Skeletal muscle satellite cell (primary cell): Measurements from ENCODE around the gene C15orf40.

Experiments
- H3K27me3 ChIP-seq: 2 replicates; pipeline ENCODE4 v1.7.0; 2013; ENCODE audit warnings: low read length; ENCODE audit not compliant: control insufficient read depth, insufficient read depth
- H3K36me3 ChIP-seq: 2 replicates; pipeline ENCODE4 v1.7.0; 2013; ENCODE audit warnings: mild to moderate bottlenecking, control low read depth, low read length; ENCODE audit not compliant: insufficient read depth
- H3K4me1 ChIP-seq: 2 replicates; pipeline ENCODE4 v1.7.0; 2013; ENCODE audit warnings: low read length; ENCODE audit not compliant: control insufficient read depth, insufficient read depth
- H3K4me2 ChIP-seq: 2 replicates; pipeline ENCODE4 v1.7.0; 2013; ENCODE audit warnings: mild to moderate bottlenecking, low read length
- H3K4me3 ChIP-seq: 2 replicates; pipeline ENCODE4 v1.7.0; 2013; ENCODE audit warnings: low read length
- H3K9ac ChIP-seq: 2 replicates; pipeline ENCODE4 v1.7.0; 2013; ENCODE audit warnings: mild to moderate bottlenecking, low read depth, low read length, moderate library complexity
- H3K9me3 ChIP-seq: replicated peaks from 2 replicates; pipeline ENCODE4 v1.7.0; 2013; ENCODE audit warnings: mild to moderate bottlenecking, control low read depth, low read length

The C15orf40 gene

DNA sequence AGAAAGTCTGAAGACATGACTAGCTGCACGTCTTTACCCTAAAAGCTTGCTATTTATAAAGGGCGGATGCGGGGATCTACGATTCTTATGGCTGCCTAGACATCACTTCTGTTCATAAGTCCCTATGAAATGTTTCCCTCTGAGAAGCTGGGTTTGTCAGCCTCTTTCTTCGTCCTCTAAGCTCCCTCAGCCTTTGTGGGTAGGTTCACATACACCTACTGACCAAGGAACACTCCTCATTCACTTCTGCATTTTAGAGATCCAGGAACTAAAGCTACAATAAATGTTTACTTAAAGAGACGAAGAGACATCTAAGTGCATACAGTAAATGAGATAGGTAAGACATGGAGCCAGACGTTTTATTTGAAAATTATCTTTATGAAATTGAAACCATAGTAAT lies 42.1 kb downstream of the C15orf40 start:
- H3K4me1 ChIP-seq, result no peaks in the 10 kb centered on the region
- H3K9ac ChIP-seq, result no peak overlapping the region
- no peaks in the 10 kb centered on the region for H3K9me3 ChIP-seq
- H3K4me2 ChIP-seq, result no peak overlapping the region
- H3K4me3 ChIP-seq, result no peak overlapping the region
- H3K27me3 ChIP-seq, result no peaks in the 10 kb centered on the region
- H3K36me3 ChIP-seq, result no peaks in the 10 kb centered on the region

DNA sequence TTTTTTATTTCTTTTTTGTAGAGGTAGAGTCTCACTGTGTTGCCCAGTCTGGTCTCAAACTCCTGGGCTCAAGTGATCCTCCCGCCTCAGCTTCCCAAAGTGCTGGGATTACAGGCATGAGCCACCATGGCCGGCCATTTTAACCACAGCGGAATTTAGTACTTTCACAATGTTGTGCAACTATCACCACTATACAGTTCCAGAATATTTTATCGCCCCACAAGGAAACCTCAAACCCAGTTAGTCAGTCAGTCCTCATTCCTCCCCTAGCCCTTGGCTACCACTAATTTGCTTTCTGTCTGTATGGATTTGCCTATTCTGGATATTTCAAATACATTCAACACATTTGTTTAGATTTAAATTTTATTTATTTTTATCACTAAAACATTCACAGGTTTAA lies 43.4 kb downstream of the C15orf40 start:
- Histone ChIP-seq H3K4me3 (no peak overlapping the region), H3K4me2 (no peak overlapping the region), H3K36me3 (no peaks in the 10 kb centered on the region), H3K4me1 (no peaks in the 10 kb centered on the region), H3K27me3 (no peaks in the 10 kb centered on the region), H3K9me3 (no peaks in the 10 kb centered on the region), H3K9ac (no peak overlapping the region)

DNA sequence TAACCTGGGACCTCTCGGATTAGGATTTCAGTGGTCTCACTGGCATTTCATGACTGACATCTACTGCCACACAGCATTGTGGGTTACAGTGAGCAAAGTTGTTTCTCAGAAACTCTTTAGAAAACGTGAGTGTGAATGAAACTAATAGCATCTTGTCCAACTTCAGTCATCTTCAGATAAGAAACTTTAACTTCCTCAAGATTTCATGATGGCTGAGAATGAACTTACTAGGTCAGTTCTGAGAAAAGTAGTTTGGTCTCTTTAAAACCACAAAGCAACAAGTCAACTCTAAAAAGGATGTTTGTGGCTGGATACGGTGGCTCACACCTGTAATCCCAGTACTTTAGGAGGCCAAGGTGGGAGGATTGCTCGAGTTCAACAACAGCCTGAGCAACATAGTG lies 44.8 kb downstream of the C15orf40 start:
- Histone ChIP-seq H3K9me3 (no peaks in the 10 kb centered on the region), H3K4me3 (no peak overlapping the region), H3K4me2 (no peak overlapping the region), H3K36me3 (no peaks in the 10 kb centered on the region), H3K9ac (no peak overlapping the region), H3K27me3 (no peaks in the 10 kb centered on the region), H3K4me1 (no peaks in the 10 kb centered on the region)

DNA sequence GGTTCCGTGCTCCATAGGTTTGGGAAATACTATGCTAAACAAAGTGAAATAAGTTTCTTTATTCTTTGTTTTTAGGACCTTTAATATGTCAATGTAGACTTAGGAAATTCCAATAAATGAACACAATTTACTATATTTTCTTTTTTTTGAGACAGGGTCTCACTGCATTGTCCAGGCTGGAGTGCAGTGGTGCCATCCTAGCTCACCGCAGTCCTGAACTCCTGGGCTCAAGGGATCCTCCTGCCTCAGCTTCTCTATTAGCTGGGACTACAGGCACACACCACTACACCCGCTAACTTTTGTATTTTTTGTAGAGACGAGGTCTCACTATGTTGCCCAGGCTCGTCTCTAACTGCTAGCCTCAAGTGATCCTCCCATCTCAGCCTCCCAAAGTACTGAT lies 46.5 kb downstream of the C15orf40 start:
- Histone ChIP-seq H3K4me1 (no peaks in the 10 kb centered on the region), H3K27me3 (no peaks in the 10 kb centered on the region), H3K4me3 (no peak overlapping the region), H3K9me3 (no peaks in the 10 kb centered on the region), H3K4me2 (no peak overlapping the region), H3K36me3 (no peaks in the 10 kb centered on the region), H3K9ac (no peak overlapping the region)

DNA sequence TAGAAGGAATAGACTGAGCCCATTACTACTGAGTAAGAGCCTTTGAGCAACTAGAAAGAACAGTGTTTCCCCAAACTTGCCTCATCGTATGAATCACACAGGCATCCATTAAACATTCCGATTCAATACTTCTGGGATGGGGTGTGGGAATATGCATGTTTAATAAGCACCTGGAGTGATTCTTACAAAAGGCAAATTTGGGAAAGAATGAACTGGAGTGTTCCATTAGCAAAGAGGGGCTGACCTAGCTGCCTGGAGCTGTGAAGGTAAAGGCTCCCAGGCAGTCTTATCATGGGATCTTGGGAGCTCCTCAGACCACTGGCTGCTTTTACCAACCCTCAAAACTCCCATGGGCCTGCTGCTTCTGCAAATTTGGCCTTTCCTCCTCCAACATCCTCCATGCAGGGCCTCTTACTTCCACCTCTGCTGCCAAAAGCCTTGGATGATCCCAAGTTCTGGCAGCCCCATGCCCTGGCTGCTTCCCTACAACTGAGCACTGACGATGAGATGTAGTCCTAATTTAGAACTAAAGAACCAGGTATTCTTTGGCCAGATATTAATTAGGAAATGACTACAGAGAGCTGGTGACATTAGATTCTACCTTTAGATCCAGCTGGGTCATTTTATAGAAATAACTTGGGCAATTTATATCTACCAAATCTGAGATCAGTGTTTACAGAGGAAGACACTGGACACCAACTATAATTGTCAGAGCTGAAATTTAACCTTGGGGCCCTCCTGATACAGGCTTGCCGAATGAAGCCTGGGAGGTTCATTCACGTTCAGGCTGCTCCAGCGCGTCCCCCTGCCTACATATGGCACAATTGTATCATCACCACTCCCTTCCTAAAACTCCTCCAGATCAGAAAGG lies 47.7 kb downstream of the C15orf40 start:
- H3K27me3 ChIP-seq, result no peaks in the 10 kb centered on the region
- H3K4me3 ChIP-seq, result no peak overlapping the region
- H3K36me3 ChIP-seq, result no peaks in the 10 kb centered on the region
- H3K4me2 ChIP-seq, result no peak overlapping the region
- no peaks in the 10 kb centered on the region for H3K9me3 ChIP-seq
- no peaks in the 10 kb centered on the region for H3K4me1 ChIP-seq
- no peak overlapping the region for H3K9ac ChIP-seq

DNA sequence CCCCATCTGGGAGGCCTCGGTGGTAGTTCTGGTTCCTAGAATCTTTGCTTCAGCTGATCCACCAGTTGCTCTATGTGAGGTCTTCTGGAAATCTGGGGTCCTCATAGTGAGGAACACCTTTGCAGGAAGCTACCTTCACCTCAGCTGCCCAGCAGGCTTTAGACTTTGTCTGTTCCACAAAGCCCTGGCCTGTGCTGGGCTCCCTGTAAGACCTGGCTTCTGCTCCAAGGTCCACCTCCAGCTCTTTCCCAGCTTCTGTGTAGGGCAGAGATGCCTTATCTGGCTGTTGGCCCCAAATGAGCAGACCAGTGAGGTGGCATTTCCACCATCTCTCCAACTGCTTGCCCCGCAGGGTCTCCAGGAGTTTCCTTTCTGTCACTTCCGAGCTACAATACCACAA lies 50.7 kb downstream of the C15orf40 start:
- H3K4me2 ChIP-seq, result no peak overlapping the region
- no peak overlapping the region for H3K9ac ChIP-seq
- no peaks in the 10 kb centered on the region for H3K36me3 ChIP-seq
- no peaks in the 10 kb centered on the region for H3K4me1 ChIP-seq
- H3K9me3 ChIP-seq, result no peaks in the 10 kb centered on the region
- no peaks in the 10 kb centered on the region for H3K27me3 ChIP-seq
- H3K4me3 ChIP-seq, result no peak overlapping the region

DNA sequence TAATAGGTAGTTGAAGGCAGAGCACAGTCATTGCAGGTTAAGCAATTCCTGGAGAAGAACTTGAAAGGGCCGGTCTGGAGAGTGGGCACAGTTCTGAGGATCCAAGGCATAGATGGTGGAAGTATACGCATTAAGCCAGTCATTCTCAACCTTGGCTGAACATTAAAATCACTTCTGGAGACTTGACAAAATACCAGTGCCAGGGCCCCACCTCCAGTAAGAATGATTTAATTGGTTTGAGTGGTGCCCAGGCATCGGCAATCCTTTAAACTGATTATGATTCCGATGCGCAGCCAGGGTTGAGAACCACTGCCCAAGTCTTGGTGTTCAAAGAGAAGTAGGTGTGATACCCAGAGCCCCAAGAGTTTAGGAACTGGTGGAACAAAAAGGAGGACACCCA lies 52.0 kb downstream of the C15orf40 start:
- Histone ChIP-seq H3K9ac (no peak overlapping the region), H3K4me2 (no peak overlapping the region), H3K4me3 (no peak overlapping the region), H3K27me3 (no peaks in the 10 kb centered on the region), H3K36me3 (no peaks in the 10 kb centered on the region), H3K9me3 (no peaks in the 10 kb centered on the region), H3K4me1 (no peaks in the 10 kb centered on the region)

DNA sequence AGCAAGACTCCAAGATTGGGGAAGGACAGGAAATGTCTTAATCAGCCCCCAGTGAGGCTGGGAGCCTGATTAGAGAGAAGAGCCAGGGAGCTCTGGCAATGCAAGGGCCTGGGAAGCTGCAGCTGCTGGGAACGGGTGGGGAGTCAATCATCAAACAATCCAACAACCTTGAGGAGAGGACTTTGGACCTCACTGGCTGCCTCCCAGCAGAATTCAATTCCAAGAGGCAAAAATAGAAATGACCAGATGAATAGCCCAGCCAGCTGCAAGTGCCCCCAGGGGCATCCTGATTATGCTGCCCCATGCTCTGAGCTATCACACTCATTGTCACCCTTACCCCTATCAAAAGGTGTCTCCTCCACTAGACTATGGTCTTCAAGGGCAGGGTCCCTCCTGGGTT lies 52.8 kb downstream of the C15orf40 start:
- H3K36me3 ChIP-seq, result no peaks in the 10 kb centered on the region
- H3K4me2 ChIP-seq, result no peak overlapping the region
- no peaks in the 10 kb centered on the region for H3K4me1 ChIP-seq
- H3K9me3 ChIP-seq, result no peaks in the 10 kb centered on the region
- no peak overlapping the region for H3K4me3 ChIP-seq
- H3K9ac ChIP-seq, result no peak overlapping the region
- H3K27me3 ChIP-seq, result no peaks in the 10 kb centered on the region

DNA sequence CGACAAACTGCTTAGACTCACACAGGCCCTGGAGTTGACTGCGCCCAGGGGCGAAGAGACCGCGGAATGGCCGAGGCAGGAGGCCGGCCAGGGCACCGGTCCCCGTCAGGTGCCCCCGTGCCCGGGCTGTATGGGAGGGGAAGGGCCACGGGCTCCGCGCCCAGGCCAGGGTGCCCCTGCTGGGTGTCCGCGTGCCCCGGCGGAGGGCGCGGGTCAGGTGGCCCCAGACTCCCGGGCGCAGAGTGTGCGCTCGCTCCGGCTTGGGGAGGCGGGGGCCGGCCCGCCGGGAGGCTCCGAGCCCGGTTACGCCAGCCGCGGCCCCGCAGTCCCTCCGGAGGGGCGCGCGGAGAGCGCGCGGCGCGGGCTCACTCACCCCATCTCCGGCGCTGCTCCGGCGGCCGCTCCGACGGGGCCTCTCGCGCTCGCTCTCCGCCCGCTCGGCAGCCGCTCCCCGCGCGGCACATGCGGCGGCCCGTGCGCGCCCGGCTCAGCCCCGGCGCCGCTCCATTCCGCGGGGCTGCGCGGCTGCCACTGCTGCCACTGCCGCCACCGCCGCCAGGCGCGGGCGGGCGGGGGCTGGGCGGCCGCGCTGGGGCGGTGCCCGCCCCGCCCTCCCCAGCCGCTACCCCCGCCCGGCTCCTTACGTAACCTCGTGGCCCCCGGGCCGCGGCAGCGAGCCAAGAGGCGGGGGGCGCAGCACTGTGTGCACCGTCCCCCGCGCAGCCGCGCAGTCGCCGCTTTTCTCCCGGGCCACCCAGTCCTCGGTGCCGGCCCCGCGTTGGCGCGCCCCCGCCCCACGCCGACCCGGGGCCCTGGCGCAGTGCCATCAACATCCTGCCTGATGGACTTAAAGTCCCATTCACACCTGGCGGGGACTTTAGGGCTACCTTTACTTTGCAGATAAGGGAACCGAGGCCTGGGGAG lies 59.0 kb downstream of the C15orf40 start, which contains the start of gene HOMER2:
HOMER2 (minus strand) TSS at position 563 of the 924 bp plus-strand sequence; CDS start at position 378, 185 bp downstream.
- no peaks in the 10 kb centered on the region for H3K36me3 ChIP-seq
- H3K9ac ChIP-seq, result peak within 1 kb of the TSS; percentile 61
- H3K4me3 ChIP-seq, result peak within 1 kb of the TSS; percentile 73

DNA sequence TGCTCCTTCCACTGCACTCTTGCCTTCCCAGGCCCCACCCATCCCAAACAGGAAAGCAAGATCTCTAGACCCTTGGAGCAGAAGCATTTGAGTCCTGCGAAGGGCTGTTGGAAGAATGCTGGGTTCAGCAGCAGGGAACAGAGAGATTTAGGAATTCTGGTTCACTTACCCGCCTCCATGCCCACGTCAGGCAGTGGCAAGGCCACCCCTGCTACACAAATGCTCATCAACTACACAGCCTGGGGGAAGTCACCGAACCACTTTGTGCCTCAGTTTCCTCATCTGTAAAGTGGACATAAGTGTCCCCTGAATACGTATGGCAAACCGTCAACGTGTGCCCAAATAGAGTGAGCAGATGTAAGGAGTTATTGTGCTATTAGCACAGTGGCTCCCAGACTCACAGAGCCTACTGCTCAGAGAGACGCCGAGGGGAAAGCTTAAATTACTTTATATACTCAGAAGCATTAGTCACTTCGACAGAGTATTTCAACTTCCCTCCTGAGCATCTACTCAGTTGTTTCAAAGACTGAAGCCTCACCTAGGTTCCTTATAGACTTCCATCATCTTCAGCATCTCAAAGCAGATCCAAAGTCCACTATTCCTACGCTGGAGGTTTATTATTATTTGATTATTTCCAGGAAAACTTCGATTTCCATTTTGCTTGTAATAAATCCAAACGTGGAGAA lies 59.8 kb downstream of the C15orf40 start:
- peaks cover 11% of the 10 kb centered on the region for H3K27me3 ChIP-seq
- H3K4me2 ChIP-seq, result peak overlapping the region; percentile 83
- peak overlapping the region; percentile 73 for H3K4me3 ChIP-seq
- H3K9me3 ChIP-seq, result no peaks in the 10 kb centered on the region
- H3K9ac ChIP-seq, result peak overlapping the region; percentile 61
- H3K4me1 ChIP-seq, result peaks cover 8% of the 10 kb centered on the region
- H3K36me3 ChIP-seq, result no peaks in the 10 kb centered on the region

More for the DNA sequence above, 59.0 kb downstream of the C15orf40 start, which contains the start of gene HOMER2:
- H3K9me3 ChIP-seq, result no peaks in the 10 kb centered on the region
- H3K4me1 ChIP-seq, result peaks cover 8% of the 10 kb centered on the region
- peaks cover 11% of the 10 kb centered on the region for H3K27me3 ChIP-seq
- peak within 1 kb of the TSS; percentile 83 for H3K4me2 ChIP-seq

DNA sequence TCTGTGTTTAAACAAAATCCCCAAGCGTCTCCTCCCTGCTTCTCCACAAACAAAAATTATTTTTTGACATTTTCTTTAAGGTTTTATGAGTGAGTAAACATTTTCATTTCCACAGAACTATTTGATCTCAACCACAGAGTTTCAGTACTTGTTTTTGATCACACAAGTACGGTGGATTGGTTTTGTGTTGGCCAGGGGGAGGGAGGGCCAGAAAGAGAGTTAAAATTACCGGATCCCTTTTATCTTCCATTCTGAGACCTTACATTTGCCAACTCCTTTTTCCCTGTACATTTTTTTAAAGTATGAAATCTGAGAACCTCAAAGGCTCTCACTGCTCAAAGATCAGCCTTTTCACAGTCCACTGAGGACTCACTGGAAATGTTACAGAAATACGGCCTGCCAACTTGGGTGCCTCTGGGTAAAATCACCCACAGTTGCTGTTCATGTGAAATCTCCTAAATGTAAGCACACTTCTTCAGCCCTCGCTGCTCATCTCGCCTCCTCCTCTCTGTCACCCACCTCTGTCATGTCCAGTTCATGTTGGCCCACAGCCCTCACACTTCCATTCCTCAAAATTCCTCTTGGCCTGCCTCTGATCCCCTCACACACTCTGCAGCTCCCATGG lies 60.6 kb downstream of the C15orf40 start:
- no peak overlapping the region for H3K4me3 ChIP-seq
- H3K9me3 ChIP-seq, result no peaks in the 10 kb centered on the region
- H3K4me2 ChIP-seq, result no peak overlapping the region
- H3K4me1 ChIP-seq, result peaks cover 8% of the 10 kb centered on the region
- no peak overlapping the region for H3K9ac ChIP-seq
- no peaks in the 10 kb centered on the region for H3K36me3 ChIP-seq
- peaks cover 11% of the 10 kb centered on the region for H3K27me3 ChIP-seq
